Activated CD8-positive, alpha-beta memory T cell treated with anti-CD3 and anti-CD28 coated beads for 24 hours (primary cell): Measurements from ENCODE around the gene PHACTR1.

Experiments used
- DNase-seq: peaks from one replicate; pipeline ENCODE4 v3.0.0-alpha.2; 2020

Gene PHACTR1

DNA sequence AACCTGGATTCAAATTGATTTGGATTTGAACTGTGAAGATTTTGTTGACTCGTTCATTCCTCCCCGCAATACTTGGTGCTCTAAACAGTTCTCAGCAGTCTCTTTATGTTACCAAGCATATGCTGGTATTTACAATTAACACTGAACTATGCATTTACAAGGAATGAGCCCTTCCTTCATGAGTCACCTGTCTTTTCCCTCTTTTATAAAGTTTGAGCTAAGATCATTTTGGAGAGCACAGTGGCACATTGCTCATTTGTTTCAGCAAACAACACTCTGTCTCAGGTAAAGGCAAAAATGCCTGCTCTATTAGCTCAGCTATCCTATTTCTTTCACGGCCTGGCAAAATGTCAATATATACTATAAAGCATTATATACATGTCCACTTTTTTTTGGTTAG is 285.4 kb downstream of the PHACTR1 start:
- DNase-seq: no peak

DNA sequence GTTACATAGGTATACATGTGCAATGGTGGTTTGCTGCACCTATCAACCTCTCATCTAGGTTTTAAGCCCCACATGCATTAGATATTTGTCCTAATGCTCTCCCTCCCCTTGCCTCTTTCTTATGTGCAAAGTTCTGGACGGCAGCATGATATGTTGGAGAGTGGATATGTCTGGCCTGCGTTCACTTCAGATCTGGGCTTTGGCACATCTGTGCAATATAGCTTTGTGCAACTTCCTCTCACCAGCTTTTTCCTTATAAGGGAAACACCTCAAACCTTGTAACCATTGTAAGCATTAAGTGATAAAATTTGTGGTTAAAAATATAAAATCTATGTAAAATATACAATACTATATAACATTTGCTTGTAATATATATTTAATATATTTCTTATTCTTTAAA is 288.0 kb downstream of the PHACTR1 start:
- DNase-seq: no peak

DNA sequence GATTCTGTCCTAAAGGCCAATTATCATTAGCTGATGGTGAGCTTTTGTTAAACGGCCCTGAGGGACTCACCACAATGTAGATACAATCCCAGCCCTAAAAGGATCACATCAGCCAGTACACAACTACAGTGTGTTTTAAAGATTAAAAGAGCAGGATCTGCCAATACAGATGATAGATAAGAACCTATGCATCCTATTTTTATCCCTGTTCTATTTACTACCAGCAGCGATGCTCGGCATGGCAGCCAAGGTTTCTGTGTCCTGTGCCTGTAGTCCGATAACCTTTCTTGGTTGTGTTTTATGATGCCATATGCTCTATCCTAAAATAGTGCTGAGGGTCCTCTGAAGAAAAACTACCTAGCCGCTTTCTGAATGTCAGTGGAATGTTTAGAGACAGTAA is 289.4 kb downstream of the PHACTR1 start:
- no peak for DNase-seq

DNA sequence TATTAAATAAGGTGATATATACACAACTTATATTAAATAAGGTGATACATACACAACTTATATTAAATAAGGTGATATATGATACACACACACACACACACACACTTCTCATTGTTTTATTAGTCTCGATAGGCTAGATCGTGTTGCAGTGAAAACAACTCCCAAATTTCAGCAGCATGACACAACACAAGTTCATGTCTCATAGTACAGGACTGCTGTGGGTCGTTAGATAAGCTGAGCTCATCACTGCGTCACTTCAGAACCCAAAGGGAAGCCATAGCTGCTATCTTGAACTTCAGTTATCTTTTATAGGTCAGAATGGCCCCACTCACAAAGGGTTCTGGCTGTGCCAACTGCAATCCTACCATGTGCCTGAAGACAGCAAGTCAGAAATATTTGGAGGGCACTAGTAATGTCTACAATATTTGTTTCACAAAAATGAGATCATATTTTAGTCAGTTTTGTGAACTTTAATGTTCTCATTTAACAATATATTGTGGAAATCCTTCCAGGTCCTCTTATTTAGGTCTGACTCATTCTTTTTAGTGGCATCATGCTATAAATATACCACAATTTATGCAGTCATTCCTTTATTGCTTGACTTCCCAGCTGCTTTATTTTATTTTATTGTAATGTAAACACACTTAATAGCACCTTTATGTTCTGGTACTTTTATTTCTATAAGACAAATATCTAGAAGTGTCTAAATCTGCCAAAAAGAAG is 290.2 kb downstream of the PHACTR1 start:
- no peak for DNase-seq

DNA sequence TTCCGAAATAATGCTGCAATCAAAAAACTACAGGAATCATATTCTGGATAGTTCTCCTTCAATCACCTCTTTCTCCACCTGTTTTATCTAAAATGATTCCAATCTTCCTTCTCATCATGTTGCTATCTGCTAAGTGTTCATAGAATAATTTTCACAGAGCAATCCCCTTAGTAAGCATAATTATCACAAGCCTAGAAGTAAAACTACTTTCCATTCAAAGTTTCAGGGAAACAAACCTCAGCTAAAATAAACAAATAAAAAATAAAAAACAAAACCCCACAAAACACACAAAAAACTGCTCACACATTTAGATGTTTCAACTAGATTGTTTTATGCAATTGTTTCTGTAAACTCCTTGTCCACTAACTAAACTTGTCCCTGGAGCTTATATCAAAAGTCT is 291.2 kb downstream of the PHACTR1 start:
- no peak for DNase-seq

DNA sequence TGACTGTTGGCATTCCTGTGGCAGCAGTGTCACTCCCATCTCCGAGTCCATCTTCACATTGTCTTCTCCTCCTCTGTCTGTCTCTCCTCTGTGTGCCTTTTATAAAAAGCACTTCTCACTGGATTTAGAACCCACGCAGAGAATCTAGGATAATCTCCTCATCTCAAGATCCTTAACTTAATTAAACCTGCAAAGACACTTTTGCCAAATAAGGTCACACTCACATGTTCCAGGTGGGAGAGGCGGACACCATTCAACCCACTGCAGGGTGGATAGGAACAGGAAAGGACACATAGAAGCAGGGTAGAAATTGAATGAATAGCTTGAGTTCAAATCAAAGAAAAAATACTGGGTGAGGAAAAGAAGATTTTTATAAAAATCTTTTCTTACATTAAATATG is 292.5 kb downstream of the PHACTR1 start:
- no peak for DNase-seq

DNA sequence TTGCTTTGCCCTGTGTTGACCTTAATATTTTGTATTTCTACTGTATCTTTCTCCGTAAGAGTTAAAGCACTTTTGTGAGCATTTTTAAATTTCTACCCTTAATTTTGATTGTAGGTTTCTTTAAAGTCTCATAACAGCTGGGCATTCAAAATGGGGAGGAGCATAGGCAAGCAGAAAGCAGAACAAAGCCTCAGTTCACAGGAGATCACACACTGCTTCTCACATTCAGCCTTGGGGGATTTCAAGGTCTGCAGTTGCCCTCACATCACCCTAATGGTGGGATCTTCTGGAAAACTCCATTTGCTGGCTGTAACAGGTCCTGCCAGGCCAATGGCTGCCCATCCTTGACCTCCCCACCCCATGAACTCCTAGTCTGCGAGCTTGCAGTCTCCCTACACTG is 292.9 kb downstream of the PHACTR1 start:
- DNase-seq: no peak

DNA sequence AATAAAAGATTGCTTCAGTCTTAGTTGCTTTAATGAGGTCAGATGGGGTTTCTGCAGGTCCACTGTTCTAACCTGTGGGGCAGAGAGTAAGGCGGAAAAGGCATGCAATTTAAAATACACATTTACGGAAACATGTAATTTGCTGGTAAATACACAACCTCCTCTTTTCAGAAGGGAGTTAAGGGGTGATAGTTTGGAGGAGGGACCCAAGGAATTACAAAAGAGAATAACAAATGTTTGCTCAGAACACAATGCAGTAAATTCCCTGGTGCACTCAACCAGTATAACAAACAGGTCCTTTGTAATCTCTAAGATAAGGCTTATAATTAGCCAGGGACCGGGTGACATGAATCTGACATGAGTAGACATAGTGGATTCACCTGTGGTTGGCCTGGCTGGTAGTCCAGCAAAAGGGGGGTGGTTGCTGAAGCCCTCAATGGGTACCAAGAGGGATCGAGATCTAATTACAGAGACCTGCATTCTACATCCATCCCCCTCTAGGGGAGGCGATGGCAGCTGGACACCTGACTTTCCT is 295.1 kb downstream of the PHACTR1 start:
- DNase-seq: no peak

DNA sequence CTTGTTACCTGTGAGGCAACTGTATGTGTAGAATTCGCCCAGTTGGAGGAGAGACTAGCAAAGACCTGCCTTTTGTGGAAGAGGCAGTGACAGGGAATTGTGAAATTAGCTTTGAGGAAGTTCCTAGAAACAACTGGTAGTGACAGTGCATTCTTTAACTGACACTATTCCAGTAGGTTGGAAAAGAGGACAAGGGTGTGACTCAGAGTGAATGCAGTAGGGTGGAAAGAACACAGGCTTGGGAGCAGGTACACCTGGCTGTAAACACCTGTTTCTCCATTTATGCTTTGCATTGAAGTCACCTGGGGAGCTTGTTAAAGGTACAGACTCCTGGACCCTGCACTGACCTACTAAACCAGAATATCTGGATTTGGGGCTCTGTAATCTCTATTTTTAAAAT is 295.7 kb downstream of the PHACTR1 start:
- no peak for DNase-seq

DNA sequence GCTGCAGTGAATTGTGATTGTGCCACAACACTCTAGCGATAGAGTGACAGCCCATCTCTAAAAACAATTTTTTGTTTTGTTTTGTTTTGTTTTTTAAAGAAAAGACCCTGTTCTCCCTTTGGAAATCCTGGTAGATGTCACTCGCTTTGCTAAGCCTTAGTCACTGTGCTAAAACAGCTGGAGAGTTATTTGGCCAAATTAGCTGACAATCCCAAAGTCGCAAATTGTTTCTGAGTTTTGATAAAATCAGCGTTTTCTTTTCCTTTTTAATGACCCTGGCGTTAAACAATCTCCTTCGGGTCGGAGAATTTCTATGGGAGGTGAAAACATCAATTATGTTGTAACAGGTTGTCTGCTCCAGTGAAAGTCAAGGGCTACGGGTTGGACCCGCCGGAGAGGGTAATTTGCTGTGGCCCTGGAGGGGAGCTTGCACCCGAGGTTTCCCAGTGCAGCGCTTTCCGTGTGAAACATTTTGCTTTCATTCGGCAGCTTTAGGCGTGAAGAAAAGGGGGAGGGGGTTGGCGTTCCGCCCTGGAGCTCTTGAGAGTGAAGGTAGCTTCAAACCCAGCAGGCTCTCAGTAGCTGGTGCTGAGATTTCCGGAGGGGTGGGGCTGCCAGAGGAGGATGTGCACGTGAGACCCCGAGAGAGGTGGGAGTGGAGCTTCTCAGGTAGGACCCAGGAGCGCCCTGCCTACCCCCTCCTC is 296.6 kb downstream of the PHACTR1 start:
- no peak for DNase-seq

DNA sequence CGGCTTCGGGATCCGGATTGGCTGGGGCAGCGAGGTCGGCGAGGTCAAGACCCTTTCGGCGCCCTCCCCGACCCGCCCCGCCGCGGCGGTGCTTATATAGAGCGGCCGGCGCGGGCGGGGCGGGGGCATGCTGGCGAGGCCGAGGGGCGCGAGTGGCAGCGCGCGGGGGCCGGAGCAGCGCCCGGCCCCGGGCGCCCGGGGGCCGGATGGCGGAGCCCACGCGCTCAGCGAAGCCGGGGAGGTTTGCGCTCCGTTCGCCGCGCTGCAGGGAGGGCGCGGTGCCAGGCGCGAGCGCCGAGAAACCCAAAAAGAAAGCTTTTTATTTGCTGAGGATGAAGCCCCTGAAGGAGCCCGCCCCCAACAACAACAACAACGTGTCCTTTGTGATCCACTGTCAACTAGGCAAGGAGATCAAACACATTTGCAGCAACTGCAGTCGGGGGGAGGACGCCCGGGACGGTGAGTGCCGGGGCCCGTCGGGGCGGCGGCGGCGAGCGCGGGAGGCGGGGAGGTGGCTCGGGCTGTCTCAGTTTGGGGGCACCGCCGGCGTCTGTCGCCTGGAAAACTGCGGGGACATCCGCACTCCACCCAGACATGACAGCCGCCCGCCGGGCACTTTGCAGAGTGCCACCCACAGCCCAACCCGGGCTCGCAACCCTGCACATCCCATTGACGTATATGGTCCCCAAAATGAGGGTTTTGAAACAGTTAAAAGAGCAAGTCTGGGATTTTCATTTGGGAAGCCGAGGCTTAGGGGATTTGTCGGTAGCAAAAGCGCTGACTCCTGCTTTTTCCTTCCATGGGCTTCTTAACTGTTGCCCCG is 297.3 kb downstream of the PHACTR1 start:
- DNase-seq: no peak

DNA sequence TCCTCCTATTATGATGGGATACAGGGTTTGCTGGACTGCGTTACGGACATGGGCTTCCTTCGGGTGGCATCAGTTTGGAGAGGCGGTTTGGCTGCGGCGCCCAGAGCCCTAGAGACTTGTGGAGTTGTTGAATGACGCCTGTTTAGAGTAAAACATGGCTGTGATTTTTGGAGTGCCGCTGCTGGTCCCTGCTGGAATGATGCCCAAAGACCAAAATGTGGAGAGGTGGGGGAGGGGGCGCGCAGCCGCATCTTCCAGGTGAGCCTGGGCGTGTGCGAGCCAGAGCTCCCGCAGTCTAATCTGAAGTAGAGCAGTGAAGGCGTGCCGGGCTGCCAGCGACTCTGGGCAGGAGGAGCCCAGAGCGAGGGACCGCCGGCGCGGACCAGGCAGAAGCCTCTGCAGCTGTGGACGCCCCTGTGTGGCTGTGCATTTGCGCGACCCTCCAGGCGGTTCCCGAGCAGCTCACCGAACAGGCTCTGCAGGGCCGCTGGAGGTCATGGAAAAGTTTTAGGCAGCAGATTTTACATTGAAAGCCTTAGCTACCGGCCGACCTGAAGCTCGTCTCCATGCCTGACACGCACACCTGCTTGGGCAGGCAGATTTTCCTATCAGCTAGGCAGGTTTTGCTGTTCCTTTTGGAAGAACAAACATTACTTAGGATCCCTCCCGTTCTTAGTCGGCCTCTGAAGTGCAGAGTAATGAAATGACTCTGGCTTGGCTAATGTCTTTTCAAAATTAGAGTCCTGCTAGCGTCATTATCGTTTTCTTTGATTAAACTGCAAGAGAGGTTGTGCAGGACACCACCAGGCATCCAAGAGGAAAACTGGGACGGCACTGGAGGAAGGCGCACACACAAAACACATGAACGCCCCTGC is 298.2 kb downstream of the PHACTR1 start:
- no peak for DNase-seq

DNA sequence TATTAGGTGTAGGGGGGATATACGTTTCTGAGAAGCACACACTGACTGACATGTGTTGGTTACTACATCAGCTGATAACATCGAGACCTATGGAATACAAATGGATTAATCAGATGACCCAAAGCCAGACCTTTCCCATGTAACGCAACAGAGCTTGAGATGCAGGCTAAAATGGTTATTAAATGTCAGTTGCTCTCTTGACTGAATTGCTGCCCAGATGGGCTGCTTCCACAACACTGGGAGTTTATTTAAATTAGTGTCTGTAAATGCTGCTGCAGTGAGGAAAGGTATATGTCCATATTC is 298.8 kb downstream of the PHACTR1 start:
- no peak for DNase-seq

DNA sequence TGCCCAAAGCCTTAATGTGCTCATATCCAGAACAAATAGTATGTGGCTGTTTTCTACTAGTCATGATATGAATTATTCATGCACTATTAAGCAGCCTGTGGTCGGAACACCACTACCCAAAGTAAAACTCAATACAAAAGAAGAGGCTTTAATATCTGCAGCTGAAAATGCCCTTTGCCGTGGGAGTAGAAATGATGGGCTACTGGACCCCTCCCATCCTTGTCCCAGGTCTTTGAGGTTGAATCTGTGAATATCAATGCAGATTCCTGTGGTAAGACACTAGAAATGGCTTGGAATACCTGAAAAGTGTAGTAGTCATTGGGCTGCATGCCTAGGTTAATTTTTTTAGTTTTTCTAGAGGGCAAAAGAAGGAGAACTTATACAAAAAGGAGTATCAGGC is 308.0 kb downstream of the PHACTR1 start:
- no peak for DNase-seq

DNA sequence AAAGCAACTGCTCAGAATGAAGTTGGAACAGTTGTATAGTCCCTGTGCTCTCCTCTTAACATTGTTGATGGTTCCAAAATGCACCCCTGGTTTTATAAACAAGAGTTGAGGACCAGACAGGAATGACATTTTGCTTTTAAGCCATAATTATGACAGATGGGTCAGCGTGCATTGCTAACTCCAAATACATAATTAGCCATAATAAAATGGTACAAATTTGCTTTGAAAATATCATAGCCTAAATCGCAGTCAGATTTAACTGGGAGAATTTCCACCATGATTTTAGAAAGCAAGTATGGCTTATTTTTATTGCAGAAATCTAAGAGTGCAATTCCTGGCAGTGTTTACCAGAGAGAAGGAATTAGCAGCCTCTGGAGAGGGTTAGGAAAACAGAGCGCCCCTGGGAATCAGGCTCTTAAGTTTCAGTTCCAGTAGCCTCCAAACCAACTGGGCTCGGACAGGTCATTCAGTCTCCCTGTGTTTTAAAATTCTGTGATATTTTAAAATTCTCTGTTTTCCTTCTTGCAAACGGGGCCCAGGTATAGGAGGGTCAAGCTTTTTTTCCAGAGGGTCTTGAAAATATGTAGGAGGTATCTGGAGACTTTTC is 309.4 kb downstream of the PHACTR1 start:
- DNase-seq: no peak

DNA sequence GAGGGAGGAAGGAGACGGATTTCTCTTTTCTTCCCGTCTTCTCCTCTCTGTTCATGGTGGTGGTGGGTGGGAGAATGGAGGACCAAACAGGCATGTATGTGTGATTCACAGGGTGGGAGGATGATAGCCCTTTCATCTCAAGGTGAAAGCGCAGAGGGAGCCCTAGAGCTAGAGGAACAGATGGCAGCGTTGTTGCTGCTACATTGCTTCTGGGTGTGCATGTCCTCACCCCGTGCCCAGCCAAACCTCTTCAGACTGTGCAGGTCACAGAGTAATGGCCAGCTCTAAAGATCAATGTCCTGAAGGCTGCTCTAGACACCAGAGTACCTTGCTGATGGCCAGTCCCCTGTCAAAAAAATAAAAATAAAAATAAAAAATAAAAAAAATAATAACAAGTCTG is 310.0 kb downstream of the PHACTR1 start:
- no peak for DNase-seq

DNA sequence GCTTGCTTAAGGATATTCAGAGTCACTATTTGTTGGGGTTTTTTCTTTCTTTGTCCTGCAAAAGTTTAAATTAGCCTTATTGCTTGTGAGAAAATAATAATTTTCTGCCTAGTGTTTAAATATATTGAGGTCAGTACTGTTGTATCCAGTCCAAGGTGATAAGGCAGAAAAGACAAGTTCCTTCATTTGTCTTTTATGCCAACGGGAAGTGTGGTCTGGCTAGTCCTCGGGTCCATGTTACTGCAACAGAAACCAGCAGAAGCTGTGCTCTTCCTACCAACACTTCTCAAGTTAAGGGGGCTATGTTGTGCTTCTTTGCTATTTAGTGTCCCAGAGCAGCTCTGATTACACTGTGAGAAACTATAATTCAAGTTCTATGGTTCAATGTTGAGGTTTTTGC is 310.6 kb downstream of the PHACTR1 start:
- DNase-seq: no peak

DNA sequence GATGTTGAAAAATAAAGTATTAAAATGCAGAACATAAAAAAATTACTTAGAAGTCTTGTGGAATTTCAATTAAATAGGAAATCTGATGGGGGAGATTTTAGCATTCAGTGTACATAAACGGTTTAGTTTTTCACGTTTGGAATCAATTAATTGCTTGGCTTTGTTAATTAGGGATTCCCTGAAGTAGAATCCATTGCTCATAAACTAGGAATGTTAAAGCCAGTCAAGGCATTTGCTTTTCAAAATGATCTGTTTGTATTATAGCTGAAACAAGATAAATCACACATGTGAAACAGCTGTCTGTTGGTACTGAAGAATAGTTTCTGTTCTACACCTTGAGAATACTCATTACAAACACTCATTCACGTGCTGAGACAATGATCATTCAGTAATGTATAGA is 313.8 kb downstream of the PHACTR1 start:
- no peak for DNase-seq

DNA sequence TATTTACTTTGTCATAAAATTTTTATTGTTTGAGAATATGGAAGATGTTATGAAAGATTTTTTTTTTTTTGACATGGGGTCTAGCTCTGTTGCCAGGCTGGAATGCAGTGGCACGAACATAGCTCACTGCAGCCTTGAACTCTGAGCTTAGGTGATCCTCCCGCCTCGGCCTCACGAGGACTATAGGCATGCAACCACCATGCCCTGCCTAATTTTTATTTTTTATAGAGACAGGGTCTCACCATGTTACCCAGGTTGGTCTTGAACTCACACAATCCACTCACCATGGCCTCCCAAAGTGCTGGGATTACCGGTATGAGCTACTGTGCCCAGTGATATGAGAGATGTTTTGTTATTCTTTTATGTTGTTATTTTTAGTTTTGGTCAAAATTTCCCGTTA is 316.0 kb downstream of the PHACTR1 start:
- no peak for DNase-seq

DNA sequence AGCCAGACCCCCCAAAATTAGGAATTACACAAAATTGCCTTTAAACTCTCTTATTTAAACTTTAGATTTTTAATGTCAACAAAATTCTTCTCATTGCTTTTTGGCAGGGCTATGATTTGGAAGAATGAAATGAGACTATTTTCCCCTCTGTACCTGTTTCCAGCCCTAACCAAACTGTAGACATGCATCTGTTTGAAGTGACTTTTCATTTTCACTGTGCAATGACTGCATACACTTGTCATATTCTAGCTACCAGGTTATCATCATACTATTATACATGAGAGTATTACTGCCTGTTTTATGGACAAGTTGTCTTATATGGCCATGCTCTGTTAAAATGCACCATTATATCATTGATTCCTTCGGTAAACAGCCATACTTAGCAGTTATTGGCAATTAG is 316.6 kb downstream of the PHACTR1 start:
- no peak for DNase-seq

DNA sequence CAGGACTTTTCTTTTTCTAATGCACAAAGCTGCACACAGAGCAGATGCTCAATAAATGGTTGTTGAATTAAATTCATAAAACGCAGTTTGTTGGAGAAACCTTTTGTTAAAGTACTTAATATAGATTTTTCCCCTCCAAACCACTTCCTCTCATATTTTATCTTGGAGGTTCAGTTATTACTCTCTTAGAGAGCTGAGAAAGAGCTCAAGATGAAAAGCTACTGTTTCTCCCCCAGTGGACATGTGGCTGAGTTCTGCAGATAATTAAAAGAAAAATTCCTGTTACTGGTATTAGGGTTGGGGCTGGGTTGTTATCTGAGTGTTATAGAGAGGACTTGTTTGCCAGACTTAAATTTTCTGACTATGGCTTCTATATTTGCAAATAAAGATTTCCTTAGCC is 317.7 kb downstream of the PHACTR1 start:
- no peak for DNase-seq

DNA sequence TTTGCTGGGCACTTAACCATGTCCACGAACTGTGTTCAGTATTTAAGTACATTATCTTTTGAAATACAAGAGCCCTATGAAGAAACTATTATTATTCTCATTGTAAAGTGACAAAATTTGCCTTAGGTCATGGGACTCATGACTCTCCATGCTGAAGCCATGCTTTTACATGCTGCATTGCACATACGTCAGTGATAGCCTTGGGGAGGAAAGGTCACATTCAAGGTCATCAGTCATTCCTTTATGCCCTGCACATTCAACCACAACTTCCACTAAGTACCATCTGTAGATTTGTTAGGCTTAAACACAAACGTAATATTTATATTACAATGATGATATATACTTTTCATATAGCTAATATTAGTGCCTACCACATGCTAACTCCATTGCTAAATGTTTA is 319.0 kb downstream of the PHACTR1 start:
- no peak for DNase-seq

DNA sequence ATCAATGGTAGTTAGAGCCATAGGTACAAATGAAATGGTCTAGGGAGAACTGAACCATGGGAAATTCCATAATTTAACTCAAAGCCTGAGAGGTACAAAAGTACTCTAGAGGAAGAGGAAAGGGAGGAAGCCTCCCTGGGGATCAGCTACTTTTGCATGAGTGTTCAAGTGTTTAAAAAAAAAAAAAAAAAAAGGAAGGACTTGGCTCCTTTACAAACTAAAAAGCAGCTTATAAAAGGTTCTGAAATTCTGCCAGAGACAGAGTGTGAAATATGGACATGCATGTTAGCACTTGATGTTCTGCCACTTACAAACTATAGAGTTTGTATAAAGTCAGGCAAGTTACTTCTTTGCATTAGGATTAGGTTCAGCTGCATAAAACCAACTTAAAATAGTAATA is 321.7 kb downstream of the PHACTR1 start:
- no peak for DNase-seq
